NT2/D1 (cell line): Measurements from ENCODE around the gene ZNF784.

Source experiments
- DNase-seq: peaks from one replicate; pipeline ENCODE4 v3.0.0-alpha.2; 2011; ENCODE audit warnings: low read depth, low spot score
- H3K27me3 ChIP-seq: 2 replicates; pipeline ENCODE4 v1.6.0; 2011; ENCODE audit warnings: mild to moderate bottlenecking; ENCODE audit not compliant: insufficient read length, insufficient read depth
- H3K36me3 ChIP-seq: 2 replicates; pipeline ENCODE4 v1.6.1; 2011; ENCODE audit warnings: mild to moderate bottlenecking, low read length, mixed read lengths; ENCODE audit not compliant: insufficient read depth, insufficient read length
- H3K4me1 ChIP-seq: 2 replicates; pipeline ENCODE4 v1.5.1; 2011; ENCODE audit not compliant: insufficient read depth, insufficient read length
- H3K4me3 ChIP-seq: 2 replicates; pipeline ENCODE4 v1.5.1; 2011; ENCODE audit warnings: low read depth; ENCODE audit not compliant: insufficient read length
- H3K9ac ChIP-seq: 2 replicates; pipeline ENCODE4 v1.6.0; 2011; ENCODE audit warnings: low read depth; ENCODE audit not compliant: insufficient read length
- H3K9me3 ChIP-seq: 2 replicates; pipeline ENCODE4 v1.5.1; 2011; ENCODE audit warnings: mild to moderate bottlenecking, low read length; ENCODE audit not compliant: insufficient read depth
- SUZ12 ChIP-seq: IDR thresholded peaks from 2 replicates; pipeline ENCODE4 v1.6.1; 2011; ENCODE audit not compliant: insufficient read length, insufficient read depth; ENCODE audit errors: extremely low read depth
- YY1 ChIP-seq: IDR thresholded peaks from 2 replicates; pipeline ENCODE4 v1.6.1; 2011; ENCODE audit not compliant: insufficient read length, insufficient read depth
- ZNF274 ChIP-seq: IDR thresholded peaks from 2 replicates; pipeline ENCODE4 v1.6.1; 2011; ENCODE audit warnings: mild to moderate bottlenecking, low read depth, low read length

The ZNF784 gene

GRCh38 chr19:55640577-55641425 lies 16.4 kb upstream of the ZNF784 start, which contains the start of gene ZNF580:
TSS of gene ZNF580 (plus strand) at chr19:55641002. CDS start at chr19:55642509, 1,507 bp downstream.
- Histone ChIP-seq H3K9ac (peak within 1 kb of the TSS; percentile 94), H3K4me3 (peak within 1 kb of the TSS; percentile 72), H3K4me1 (peaks cover 18% of the 10 kb centered on the region), H3K36me3 (peaks cover 36% of the 10 kb centered on the region), H3K9me3 (no peaks in the 10 kb centered on the region), H3K27me3 (no peaks in the 10 kb centered on the region)
- no peak for TF ChIP-seq YY1
- TF ChIP-seq ZNF274, result no peak
- no peak for TF ChIP-seq SUZ12
- DNase-seq, result no peak

DNA sequence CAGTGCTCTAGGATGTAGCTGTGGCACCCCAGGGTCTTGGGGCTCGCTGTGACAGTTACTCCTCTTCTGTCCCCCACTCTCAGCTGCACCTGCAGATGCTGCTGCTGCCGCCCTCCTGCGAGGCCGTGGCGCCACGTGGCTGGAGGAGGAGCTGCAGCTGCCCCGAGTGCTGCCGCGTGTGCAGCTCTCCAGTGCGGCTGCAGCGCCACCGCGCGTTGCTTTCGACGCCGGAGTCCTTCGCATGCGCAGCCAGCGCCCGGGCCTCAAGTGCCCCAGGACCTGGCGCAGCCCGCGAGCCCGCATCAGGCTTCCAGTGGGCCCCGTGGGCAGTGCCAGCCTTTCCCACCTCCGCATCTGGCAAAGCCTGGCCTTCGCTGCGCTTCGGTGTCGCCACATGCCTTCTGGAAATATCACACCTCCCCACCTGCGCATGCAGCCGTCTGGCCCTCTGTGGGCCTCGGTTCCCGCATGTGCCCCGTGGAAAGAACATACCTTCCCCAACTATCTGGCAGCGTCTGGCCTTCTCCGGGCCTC lies 15.7 kb upstream of the ZNF784 start:
- Histone ChIP-seq H3K4me3 (peak overlapping the region; percentile 72), H3K9ac (peak overlapping the region; percentile 71), H3K36me3 (peaks cover 29% of the 10 kb centered on the region), H3K4me1 (peaks cover 20% of the 10 kb centered on the region), H3K9me3 (no peaks in the 10 kb centered on the region), H3K27me3 (no peaks in the 10 kb centered on the region)
- DNase-seq, result no peak
- no peak for TF ChIP-seq ZNF274
- no peak for TF ChIP-seq SUZ12
- no peak for TF ChIP-seq YY1

DNA sequence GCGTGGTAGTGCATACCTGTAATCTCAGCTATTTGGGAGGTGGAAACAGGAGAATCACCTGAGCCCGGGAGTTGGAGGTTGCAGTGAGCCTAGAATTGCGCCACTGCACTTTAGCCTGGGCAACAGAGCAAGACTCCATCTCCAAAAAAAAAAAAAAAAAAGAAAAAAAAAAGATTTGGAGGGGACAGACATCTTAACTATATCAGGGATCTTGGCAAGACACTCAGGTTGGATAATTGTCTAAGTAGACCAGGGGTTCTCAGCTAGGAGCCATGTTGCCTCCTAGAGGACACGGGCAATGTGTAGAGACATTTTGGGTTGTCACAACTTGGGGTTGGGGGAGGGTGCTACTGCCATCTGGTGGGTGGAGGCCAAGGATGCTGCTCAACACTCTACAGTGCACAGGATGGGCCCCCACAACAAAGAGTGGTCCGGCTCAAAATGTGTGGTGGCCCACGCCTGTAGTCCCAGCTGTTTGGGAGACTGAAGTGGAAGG lies 14.5 kb upstream of the ZNF784 start:
- H3K4me1 ChIP-seq, result peaks cover 14% of the 10 kb centered on the region
- no peak overlapping the region for H3K9ac ChIP-seq
- H3K4me3 ChIP-seq, result no peak overlapping the region
- peaks cover 19% of the 10 kb centered on the region for H3K36me3 ChIP-seq
- TF ChIP-seq SUZ12, result no peak
- TF ChIP-seq YY1, result no peak
- no peak for TF ChIP-seq ZNF274
- H3K27me3 ChIP-seq, result no peaks in the 10 kb centered on the region
- no peak for DNase-seq
- H3K9me3 ChIP-seq, result no peaks in the 10 kb centered on the region

- H3K27me3 ChIP-seq, result no peaks in the 10 kb centered on the region
- H3K4me1 ChIP-seq, result peaks cover 12% of the 10 kb centered on the region
- H3K36me3 ChIP-seq, result peaks cover 19% of the 10 kb centered on the region
- H3K4me3 ChIP-seq, result no peak overlapping the region
- no peak for DNase-seq
- TF ChIP-seq YY1 (no peak), ZNF274 (no peak), SUZ12 (no peak)
- no peaks in the 10 kb centered on the region for H3K9me3 ChIP-seq
- H3K9ac ChIP-seq, result no peak overlapping the region
Observed at GRCh38 chr19:55637534-55637933, 13.2 kb upstream of the ZNF784 start.

DNA sequence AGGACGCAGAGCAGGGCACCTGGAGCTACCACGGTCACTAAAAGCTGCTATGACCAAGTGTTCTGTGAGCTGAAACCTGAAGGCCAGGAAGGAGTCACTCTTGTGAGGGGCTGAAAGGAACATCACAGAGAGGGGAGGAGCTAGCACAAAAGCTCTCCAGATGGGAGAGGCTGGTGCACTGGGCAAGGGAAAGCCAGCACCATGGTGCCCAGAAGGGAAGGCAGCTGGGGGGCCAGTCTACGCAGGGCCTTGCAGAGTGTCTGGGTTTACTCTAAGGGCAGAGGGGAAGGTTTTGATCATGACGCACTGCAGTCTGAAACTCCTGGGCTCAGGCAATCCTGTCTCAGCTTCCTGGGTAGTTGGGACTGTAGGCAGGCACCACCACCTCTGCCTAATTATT lies 12.4 kb upstream of the ZNF784 start:
- TF ChIP-seq YY1 (no peak), ZNF274 (no peak), SUZ12 (no peak)
- no peak for DNase-seq
- peaks cover 12% of the 10 kb centered on the region for H3K4me1 ChIP-seq
- no peaks in the 10 kb centered on the region for H3K9me3 ChIP-seq
- H3K4me3 ChIP-seq, result no peak overlapping the region
- H3K27me3 ChIP-seq, result no peaks in the 10 kb centered on the region
- no peak overlapping the region for H3K9ac ChIP-seq
- H3K36me3 ChIP-seq, result peaks cover 19% of the 10 kb centered on the region

DNA sequence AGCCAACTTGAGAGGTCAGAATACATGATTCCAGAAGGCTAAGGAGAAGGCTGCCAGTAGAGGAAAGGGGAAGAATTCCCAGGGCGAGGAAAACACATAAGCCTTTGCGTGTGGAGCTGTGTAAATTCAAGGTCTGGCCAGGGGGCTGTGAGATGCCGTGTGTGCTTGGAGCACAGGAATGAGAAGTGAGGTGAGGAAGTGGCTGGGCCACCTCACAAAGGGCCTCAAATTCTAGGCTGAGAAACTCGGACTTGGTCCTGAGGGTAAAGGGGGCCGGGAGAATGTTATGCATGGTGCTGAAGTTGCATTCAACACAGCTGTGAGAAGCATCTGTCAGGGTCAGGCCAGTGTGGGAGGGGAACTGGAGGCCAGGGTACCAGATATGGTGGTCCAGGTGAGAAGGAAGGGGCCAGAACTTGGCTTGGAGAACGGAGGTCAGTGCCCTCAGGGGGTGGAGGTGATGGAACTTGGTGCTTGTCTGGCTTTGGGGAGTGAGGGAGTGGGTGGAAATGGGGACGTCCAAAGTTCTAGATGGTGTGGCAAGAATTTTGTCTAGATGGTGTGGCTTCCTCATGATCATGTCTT lies 11.6 kb upstream of the ZNF784 start:
- no peaks in the 10 kb centered on the region for H3K27me3 ChIP-seq
- H3K9ac ChIP-seq, result peak overlapping the region; percentile 94
- no peaks in the 10 kb centered on the region for H3K9me3 ChIP-seq
- TF ChIP-seq SUZ12, result no peak
- no peak for TF ChIP-seq YY1
- no peak for TF ChIP-seq ZNF274
- H3K36me3 ChIP-seq, result peaks cover 19% of the 10 kb centered on the region
- peak overlapping the region; percentile 93 for H3K4me3 ChIP-seq
- DNase-seq, result no peak
- peaks cover 12% of the 10 kb centered on the region for H3K4me1 ChIP-seq

DNA sequence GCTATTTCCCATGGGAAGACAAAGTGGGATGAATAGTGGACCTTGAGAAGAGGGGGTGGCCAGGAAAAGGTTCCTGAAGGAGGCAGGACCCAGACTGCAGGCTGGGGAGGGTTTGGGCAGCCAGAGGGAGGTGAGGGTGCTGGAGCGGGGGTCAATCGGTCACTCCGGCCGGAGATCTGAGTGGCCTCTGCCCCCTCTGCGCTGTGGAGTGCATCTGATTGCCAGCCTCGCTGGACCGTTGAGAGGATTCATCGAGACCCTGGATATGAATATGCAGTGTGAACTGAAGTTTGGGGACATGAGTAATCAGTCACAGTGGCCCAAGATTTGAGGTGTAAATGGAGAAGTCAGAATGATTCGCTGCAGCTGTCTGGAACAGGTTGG lies 11.0 kb upstream of the ZNF784 start:
- peak overlapping the region; percentile 94 for H3K9ac ChIP-seq
- no peak for DNase-seq
- H3K9me3 ChIP-seq, result no peaks in the 10 kb centered on the region
- H3K4me1 ChIP-seq, result peaks cover 11% of the 10 kb centered on the region
- no peak for TF ChIP-seq YY1
- no peak for TF ChIP-seq ZNF274
- no peaks in the 10 kb centered on the region for H3K27me3 ChIP-seq
- peaks cover 19% of the 10 kb centered on the region for H3K36me3 ChIP-seq
- peak overlapping the region; percentile 93 for H3K4me3 ChIP-seq
